GM12878 (cell line): Measurements from ENCODE around the gene MPP2. TPM values are rescaled to one million over a fixed set of nuclear protein-coding genes. Genes with fewer than 3 reads are reported as not detected.

Experiments
- NFYA ChIP-seq: IDR thresholded peaks from 2 replicates; pipeline ENCODE4 v1.6.1; 2011; ENCODE audit warnings: low read depth, mild to moderate bottlenecking, low read length, improper control_type of control experiment, borderline replicate concordance
- SUPT20H ChIP-seq: IDR thresholded peaks from 2 replicates; pipeline ENCODE4 v1.6.1; 2011; ENCODE audit warnings: low read depth, mild to moderate bottlenecking, low read length, moderate library complexity, borderline replicate concordance; ENCODE audit not compliant: control insufficient read depth
- WRNIP1 ChIP-seq: IDR thresholded peaks from 2 replicates; pipeline ENCODE4 v1.6.1; 2011; ENCODE audit warnings: low read depth, low read length, improper control_type of control experiment, borderline replicate concordance
- ZNF592 ChIP-seq: fragments of 450-650 bp; IDR thresholded peaks from 2 replicates; pipeline ENCODE4 v1.6.1; 2017; ENCODE audit warnings: mild to moderate bottlenecking, moderate library complexity
- ZSCAN29 ChIP-seq: fragments of 450-650 bp; IDR thresholded peaks from 2 replicates; pipeline ENCODE4 v1.6.1; 2017; ENCODE audit warnings: mild to moderate bottlenecking, moderate library complexity
- polyA plus RNA-seq, 11 experiments: library from polyadenylated mRNA; depleted of rRNA in 4 of 11; unstranded in 6 of 11; stranded (reverse) in 5 of 11; fragments of >200 nt; fragmentation: Nextera tagmentation in 4 of 11; fragmentation: Illumina TruSeq in 1 of 11; extraction: Ambion mirVana in 4 of 11; extraction: Trizol in 1 of 11; gene quantifications; 1 replicate in 1 of 11; 2 replicates in 10 of 11; pipeline versions ENCODE4 v1.2.1 to v1.2.3, GENCODE V29; 2011 to 2016; ENCODE audit warnings: inconsistent platforms in 2 of 11, missing spikeins in 2 of 11, low read depth in 1 of 11
- total RNA-seq, 4 experiments: library from RNA; depleted of rRNA in 3 of 4; stranded (reverse); fragments of >200 nt in 3 of 4; fragmentation: Illumina TruSeq in 1 of 4; extraction: Trizol in 1 of 4; gene quantifications; 2 replicates each; pipeline versions ENCODE4 v1.2.1 to v1.2.3, GENCODE V29; 2013 to 2021
- TF ChIP-seq, protein P1 (sequence below): fragments of 450-650 bp; IDR thresholded peaks from 2 replicates; pipeline ENCODE4 v1.6.1; 2017; ENCODE audit warnings: borderline replicate concordance
- TF ChIP-seq, protein P2 (sequence below): IDR thresholded peaks from 2 replicates; pipeline ENCODE4 v1.6.1; 2012; ENCODE audit warnings: mild to moderate bottlenecking, low read depth, low read length

The MPP2 gene
- total and polyA plus RNA-seq, 10 of the 15 experiments (the other 5 are each of a cell fraction or from before 2014, with no cell fraction given), result 0.02 to 0.23 (median 0.15) TPM; not detected in 2

DNA sequence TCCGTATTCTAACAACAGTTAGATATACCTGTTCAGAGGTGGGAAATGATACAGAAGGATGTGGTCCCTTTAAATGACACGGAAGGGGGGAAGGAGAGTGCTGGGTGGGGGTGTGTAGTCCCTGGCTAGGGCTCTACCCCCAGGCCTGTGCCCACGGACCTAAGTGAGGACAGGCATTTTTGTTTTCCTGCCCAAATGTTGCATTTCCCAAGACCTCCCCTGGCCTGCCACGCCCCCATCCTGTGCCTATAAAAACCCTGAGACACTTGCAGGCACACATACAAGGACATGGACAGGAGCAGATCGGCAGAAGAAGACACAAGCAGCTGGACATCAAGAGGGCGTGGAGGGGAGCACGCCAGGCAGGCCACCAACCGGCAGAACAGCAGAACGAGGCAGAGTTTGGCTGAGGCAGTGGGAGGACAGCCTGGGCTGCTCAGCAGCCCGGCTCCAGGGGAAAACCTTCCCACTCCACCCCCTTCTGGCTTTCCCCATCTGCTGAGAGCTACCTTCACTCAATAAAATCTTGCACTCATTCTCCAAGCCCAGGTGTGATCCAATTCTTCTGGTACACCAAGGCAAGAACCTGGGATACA lies 13.3 kb upstream of the MPP2 start (continued):
- TF ChIP-seq ZNF592, result no peak
- TF ChIP-seq NFYA, result no peak
- no peak for TF ChIP-seq WRNIP1
- TF ChIP-seq, protein P1, sequence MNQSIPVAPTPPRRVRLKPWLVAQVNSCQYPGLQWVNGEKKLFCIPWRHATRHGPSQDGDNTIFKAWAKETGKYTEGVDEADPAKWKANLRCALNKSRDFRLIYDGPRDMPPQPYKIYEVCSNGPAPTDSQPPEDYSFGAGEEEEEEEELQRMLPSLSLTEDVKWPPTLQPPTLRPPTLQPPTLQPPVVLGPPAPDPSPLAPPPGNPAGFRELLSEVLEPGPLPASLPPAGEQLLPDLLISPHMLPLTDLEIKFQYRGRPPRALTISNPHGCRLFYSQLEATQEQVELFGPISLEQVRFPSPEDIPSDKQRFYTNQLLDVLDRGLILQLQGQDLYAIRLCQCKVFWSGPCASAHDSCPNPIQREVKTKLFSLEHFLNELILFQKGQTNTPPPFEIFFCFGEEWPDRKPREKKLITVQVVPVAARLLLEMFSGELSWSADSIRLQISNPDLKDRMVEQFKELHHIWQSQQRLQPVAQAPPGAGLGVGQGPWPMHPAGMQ, result no peak
- TF ChIP-seq SUPT20H, result no peak
- TF ChIP-seq ZSCAN29, result no peak
- TF ChIP-seq, protein P2, sequence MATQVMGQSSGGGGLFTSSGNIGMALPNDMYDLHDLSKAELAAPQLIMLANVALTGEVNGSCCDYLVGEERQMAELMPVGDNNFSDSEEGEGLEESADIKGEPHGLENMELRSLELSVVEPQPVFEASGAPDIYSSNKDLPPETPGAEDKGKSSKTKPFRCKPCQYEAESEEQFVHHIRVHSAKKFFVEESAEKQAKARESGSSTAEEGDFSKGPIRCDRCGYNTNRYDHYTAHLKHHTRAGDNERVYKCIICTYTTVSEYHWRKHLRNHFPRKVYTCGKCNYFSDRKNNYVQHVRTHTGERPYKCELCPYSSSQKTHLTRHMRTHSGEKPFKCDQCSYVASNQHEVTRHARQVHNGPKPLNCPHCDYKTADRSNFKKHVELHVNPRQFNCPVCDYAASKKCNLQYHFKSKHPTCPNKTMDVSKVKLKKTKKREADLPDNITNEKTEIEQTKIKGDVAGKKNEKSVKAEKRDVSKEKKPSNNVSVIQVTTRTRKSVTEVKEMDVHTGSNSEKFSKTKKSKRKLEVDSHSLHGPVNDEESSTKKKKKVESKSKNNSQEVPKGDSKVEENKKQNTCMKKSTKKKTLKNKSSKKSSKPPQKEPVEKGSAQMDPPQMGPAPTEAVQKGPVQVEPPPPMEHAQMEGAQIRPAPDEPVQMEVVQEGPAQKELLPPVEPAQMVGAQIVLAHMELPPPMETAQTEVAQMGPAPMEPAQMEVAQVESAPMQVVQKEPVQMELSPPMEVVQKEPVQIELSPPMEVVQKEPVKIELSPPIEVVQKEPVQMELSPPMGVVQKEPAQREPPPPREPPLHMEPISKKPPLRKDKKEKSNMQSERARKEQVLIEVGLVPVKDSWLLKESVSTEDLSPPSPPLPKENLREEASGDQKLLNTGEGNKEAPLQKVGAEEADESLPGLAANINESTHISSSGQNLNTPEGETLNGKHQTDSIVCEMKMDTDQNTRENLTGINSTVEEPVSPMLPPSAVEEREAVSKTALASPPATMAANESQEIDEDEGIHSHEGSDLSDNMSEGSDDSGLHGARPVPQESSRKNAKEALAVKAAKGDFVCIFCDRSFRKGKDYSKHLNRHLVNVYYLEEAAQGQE, result no peak
